Type B pancreatic cell (in vitro differentiated cells): ENCODE data around the gene POLH. TPM values are rescaled to one million over a fixed set of nuclear protein-coding genes. Genes with fewer than 3 reads are reported as not detected.
"Not testable (repeated sequence)": the region's sequence is repeated elsewhere in the genome, so short reads cannot be mapped to it uniquely, and the experiment has no call there.

Source experiments
- DNase-seq: peaks from one replicate; pipeline ENCODE4 v3.0.0; 2021; ENCODE audit warnings: mixed read lengths; ENCODE audit not compliant: unreplicated experiment; ENCODE audit errors: extremely low spot score
- H3K27ac Mint-ChIP-seq: 2 replicates; pipeline ENCODE4 v1.8.0; 2021; ENCODE audit warnings: mild to moderate bottlenecking, mixed read lengths
- H3K27me3 Mint-ChIP-seq: 2 replicates; pipeline ENCODE4 v1.8.0; 2021; ENCODE audit warnings: mixed read lengths
- H3K36me3 Mint-ChIP-seq: 2 replicates; pipeline ENCODE4 v1.8.0; 2021; ENCODE audit warnings: mixed read lengths
- H3K4me1 Mint-ChIP-seq: one replicate; pipeline ENCODE4 v1.8.0; 2021; ENCODE audit warnings: mixed read lengths; ENCODE audit not compliant: unreplicated experiment
- H3K4me3 Mint-ChIP-seq: 2 replicates; pipeline ENCODE4 v1.8.0; 2021; ENCODE audit warnings: mild to moderate bottlenecking, mixed read lengths
- H3K9me3 Mint-ChIP-seq: 2 replicates; pipeline ENCODE4 v1.8.0; 2021; ENCODE audit warnings: mixed read lengths
- total RNA-seq: library from RNA; stranded (reverse); gene quantifications from 2 replicates; pipeline ENCODE4 v1.2.1, GENCODE V29; 2021; ENCODE audit warnings: low replicate concordance
- TF ChIP-seq, protein P1 (sequence below): fragments of 200-600 bp; sonication (generic); conservative IDR thresholded peaks from 2 replicates; pipeline ENCODE4 v1.5.0; 2021; ENCODE audit warnings: antibody characterized with exemption, mild to moderate bottlenecking

The POLH gene
- total RNA-seq, 1 donor from 2014 or later: 33.2 TPM

DNA sequence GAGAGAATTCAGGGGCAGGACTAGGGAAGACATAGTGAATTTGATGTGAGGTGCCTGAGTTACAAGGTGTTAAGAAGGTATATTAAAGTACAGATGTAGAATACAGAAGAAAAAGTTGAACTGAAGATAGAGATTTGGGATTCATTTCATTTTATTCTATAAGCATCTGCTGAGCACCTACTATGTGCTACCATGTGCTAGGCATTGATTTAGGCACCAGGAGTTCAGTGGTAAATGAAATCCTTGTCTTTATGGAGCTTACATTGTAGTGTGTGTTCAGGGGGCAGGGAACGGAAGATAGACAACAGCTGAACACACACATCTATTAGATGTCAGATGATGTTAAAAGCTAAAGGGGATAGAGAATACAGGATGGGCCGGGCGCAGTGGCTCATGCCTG is 71.6 kb downstream of the POLH start:
- Mint-ChIP-seq H3K36me3 (peaks cover 5% of the 10 kb centered on the region), H3K27me3 (peaks cover 3% of the 10 kb centered on the region), H3K4me3 (no peak overlapping the region), H3K27ac (no peak overlapping the region), H3K9me3 (no peaks in the 10 kb centered on the region), H3K4me1 (peaks cover 18% of the 10 kb centered on the region)
- TF ChIP-seq, protein P1, sequence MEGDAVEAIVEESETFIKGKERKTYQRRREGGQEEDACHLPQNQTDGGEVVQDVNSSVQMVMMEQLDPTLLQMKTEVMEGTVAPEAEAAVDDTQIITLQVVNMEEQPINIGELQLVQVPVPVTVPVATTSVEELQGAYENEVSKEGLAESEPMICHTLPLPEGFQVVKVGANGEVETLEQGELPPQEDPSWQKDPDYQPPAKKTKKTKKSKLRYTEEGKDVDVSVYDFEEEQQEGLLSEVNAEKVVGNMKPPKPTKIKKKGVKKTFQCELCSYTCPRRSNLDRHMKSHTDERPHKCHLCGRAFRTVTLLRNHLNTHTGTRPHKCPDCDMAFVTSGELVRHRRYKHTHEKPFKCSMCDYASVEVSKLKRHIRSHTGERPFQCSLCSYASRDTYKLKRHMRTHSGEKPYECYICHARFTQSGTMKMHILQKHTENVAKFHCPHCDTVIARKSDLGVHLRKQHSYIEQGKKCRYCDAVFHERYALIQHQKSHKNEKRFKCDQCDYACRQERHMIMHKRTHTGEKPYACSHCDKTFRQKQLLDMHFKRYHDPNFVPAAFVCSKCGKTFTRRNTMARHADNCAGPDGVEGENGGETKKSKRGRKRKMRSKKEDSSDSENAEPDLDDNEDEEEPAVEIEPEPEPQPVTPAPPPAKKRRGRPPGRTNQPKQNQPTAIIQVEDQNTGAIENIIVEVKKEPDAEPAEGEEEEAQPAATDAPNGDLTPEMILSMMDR: no peak
- DNase-seq: no peak

DNA sequence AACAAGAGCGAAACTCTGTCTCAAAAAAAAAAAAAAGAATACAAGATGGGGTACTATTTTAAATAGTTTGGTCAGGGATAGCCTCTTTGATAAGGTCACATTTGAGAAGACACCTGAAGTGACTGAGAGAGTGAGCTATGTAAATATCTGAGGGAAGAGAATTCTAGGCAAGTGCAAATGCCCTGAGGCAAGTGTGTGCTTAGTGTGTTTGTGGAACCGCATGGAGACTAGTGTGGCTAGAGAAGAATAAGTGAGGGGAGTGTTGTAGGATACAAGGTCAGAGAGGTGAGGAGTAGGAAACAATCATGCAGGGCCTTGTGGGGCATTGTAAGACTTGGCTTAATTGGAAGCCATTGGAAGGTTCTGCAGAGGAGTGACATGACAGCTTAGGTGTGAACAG is 72.3 kb downstream of the POLH start:
- no peak for DNase-seq
- Mint-ChIP-seq H3K36me3 (no peaks in the 10 kb centered on the region), H3K9me3 (no peaks in the 10 kb centered on the region), H3K4me1 (peaks cover 13% of the 10 kb centered on the region), H3K27ac (no peak overlapping the region), H3K27me3 (peaks cover 3% of the 10 kb centered on the region), H3K4me3 (no peak overlapping the region)
- TF ChIP-seq, protein P1: no peak

DNA sequence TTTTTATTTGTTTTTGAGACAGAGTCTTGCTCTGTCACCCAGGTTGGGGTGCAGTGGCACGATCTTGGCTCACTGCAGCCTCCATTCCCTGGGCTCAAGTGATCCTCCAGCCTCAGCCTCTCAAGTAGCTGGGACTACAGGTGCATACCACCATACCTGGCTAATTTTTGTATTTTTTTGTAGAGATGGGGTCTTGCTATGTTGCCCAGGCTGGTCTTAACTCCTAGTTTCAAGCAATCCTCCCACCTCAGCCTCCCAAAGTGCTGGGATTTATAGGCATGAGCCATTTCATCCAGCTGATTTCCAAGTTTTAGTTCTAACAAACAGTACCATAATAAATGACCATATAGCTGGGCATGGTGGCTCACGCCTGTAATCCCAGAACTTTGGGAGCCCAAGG is 76.8 kb downstream of the POLH start:
- not testable (repeated sequence) for DNase-seq, H3K36me3 Mint-ChIP-seq, H3K27me3 Mint-ChIP-seq, H3K4me1 Mint-ChIP-seq, H3K27ac Mint-ChIP-seq, H3K9me3 Mint-ChIP-seq, H3K4me3 Mint-ChIP-seq

DNA sequence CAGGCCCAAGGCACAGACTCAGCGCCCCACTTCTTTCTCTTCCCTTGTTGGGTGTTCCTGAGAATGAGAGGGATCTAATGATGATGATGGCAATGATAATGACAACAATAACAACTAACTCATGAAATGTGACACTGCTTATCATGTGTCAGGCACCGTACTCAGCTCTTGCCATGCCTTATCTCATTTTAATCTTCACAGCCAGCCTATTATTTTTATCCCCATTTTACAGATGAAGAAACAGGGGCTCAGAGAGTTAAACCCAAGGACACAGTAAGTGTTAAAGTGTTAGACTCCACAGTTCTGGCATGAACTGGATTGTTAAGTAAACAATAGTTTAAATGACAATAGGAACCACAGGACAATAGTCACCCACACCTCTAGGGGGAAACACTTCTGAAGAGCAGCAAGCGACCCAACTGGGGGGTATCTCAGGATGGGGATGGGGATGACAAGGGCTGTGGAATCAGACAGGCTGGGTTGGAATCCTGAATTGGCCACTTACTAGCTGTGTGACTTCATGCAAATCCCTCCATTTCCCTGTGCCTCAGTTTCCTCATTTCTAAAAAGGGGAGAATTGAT is 81.3 kb downstream of the POLH start:
- Mint-ChIP-seq H3K27ac (no peak overlapping the region), H3K4me3 (no peak overlapping the region), H3K36me3 (no peaks in the 10 kb centered on the region), H3K9me3 (no peaks in the 10 kb centered on the region), H3K27me3 (no peaks in the 10 kb centered on the region), H3K4me1 (no peaks in the 10 kb centered on the region)
- TF ChIP-seq, protein P1: no peak
- no peak for DNase-seq

DNA sequence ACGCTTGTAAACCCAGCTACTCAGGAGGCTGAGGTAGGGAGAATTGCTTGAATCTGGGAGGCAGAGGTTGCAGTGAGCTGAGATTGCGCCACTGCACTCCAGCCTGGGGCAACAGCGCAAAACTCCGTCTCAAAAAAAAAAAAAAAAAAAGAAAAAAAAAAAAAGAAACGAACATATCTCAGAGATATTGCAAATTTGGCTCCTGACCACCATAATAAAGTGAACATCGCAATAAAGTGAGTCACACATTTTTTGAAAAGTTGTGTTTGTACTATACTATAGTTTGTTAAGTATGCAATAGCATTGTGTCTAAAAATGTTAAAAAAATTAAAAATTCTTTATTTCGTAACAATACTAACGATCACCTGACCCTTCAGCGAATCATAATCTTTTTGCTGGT is 82.2 kb downstream of the POLH start:
- no peaks in the 10 kb centered on the region for H3K9me3 Mint-ChIP-seq
- no peak for DNase-seq
- no peak overlapping the region for H3K4me3 Mint-ChIP-seq
- no peak overlapping the region for H3K27ac Mint-ChIP-seq
- H3K4me1 Mint-ChIP-seq: no peaks in the 10 kb centered on the region
- TF ChIP-seq, protein P1: no peak
- H3K36me3 Mint-ChIP-seq: no peaks in the 10 kb centered on the region
- H3K27me3 Mint-ChIP-seq: no peaks in the 10 kb centered on the region

DNA sequence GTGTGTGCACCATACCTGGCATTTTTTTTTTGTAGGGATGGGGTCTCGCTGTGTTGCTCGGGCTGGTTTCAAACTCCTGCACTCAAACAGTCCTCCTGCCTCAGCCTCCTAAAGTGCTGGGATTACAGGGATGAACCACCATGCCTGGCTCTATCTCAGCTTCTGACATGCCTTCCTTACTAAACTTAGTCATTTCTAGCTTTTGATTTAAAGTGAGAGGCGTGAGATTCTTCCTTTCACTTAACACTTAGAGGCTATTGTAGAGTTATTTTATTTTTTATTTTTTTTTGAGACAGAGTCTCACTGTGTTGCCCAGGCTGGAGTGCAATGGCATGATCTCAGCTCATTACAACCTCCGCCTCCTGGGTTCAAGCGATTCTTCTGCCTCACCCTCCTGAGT is 87.0 kb downstream of the POLH start:
- not testable (repeated sequence) for DNase-seq, H3K9me3 Mint-ChIP-seq, H3K36me3 Mint-ChIP-seq, H3K4me3 Mint-ChIP-seq, H3K27me3 Mint-ChIP-seq, H3K27ac Mint-ChIP-seq
- H3K4me1 Mint-ChIP-seq: peaks cover 11% of the 10 kb centered on the region

Other genes with a start within 250 kb of the POLH start
- gene ZNF318, start 206.5 kb upstream of the POLH start, total RNA-seq: 13.3 and 23.3 TPM in 2 replicates
- 39.1 and 46.5 TPM in 2 replicates for gene ABCC10, start 148.6 kb upstream of the POLH start, total RNA-seq
- 3.3 and 3.4 TPM in 2 replicates for gene DLK2, start 120.6 kb upstream of the POLH start, total RNA-seq
- 34.7 and 44.5 TPM in 2 replicates for gene TJAP1, start 98.6 kb upstream of the POLH start, total RNA-seq
- 1.5 and 2.9 TPM in 2 replicates for gene LRRC73, start 65.8 kb upstream of the POLH start, total RNA-seq
- gene YIPF3, start 59.3 kb upstream of the POLH start, total RNA-seq: 122 and 135 TPM in 2 replicates
- gene POLR1C, start 59.1 kb upstream of the POLH start, total RNA-seq: 57.4 and 60.8 TPM in 2 replicates
- 39.2 and 61.1 TPM in 2 replicates for gene XPO5, start 147 bp upstream of the POLH start, total RNA-seq
- 48.6 and 77.6 TPM in 2 replicates for gene GTPBP2, start 53.1 kb downstream of the POLH start, total RNA-seq
- 33.3 and 40.0 TPM in 2 replicates for gene MAD2L1BP, start 59.7 kb downstream of the POLH start, total RNA-seq
- 0.14 and 0.53 TPM in 2 replicates for gene RSPH9, start 68.9 kb downstream of the POLH start, total RNA-seq
- gene MRPS18A, start 111.6 kb downstream of the POLH start, total RNA-seq: 43.7 and 49.1 TPM in 2 replicates
- gene VEGFA, start 194.0 kb downstream of the POLH start, total RNA-seq: 102 and 136 TPM in 2 replicates